Measurements from ENCODE around the gene NPC1.
"Not testable (repeated sequence)": the region's sequence is repeated elsewhere in the genome, so short reads cannot be mapped to it uniquely, and the experiment has no call there.

Gene NPC1

DNA sequence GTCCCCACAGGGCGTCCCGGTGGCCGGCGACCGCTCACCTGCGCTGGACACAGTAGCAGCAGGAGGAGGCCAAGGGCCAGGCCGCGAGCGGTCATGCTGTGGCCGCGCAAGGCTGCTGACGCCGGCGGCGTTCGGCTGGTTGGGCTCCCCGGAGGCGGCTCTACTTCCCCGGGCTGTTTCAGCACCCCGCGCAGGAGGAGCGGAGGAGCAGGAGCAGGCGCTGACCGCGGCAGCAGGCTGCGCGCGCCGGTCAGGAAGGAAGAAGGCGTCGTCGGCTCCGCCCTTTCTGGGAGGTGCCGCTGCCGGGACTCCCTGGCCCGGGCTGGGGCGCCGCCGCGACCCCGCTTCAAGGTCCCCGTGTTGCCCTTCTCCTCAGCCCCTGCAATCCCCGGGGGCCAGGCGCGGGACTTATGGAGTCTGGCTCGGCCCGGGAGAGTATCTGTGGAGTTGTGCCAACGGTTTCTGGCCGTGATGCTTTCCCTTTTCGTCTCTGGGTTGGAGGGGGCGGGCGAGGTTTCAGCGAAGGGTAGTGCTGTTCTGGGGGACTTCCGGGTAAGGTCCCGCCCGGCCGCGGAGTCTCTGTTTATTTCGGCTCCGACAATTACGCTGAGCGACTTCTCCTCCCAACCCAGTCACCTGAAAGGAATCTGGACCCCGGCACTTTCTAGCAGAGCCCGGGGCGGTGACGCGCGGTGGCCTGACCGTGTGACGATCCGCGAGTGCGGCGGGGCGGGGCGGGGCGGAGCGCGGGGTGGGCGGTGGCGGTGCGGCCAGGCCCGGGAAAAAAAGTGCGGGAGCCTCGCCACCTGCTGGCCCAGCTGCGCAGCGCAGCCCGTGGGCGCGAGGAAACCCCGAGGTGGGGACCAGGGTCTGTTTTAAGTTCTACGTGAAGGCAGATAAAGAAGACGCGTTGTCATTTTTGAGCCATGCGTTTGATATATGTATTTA, at the start of gene NPC1:
Gene NPC1 (minus strand): TSS at position 258 of the 948 bp plus-strand sequence. CDS start 163 bp downstream, at position 95.
- DNase-seq (ENCODE audit: low read depth in 2 of 2), result peak; percentile 86 to 88

DNA sequence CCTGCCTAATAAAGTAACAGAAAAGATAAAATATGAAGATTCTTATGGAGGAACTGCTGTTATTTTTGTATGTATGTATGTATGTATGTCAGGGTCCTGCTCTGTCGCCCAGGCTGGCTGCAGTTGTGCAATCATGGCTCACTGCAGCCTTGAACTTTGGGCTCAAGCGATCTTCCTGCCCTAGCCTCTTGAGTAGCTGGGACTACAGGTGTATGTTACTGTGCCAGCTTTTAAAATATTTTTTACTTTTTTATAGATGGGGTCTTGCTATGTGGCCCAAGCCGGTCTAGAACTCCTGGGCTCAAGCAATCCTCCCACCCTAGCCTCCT, 49.7 kb upstream of the NPC1 start:
- DNase-seq (ENCODE audit: low read depth in 2 of 2), result no peak

DNA sequence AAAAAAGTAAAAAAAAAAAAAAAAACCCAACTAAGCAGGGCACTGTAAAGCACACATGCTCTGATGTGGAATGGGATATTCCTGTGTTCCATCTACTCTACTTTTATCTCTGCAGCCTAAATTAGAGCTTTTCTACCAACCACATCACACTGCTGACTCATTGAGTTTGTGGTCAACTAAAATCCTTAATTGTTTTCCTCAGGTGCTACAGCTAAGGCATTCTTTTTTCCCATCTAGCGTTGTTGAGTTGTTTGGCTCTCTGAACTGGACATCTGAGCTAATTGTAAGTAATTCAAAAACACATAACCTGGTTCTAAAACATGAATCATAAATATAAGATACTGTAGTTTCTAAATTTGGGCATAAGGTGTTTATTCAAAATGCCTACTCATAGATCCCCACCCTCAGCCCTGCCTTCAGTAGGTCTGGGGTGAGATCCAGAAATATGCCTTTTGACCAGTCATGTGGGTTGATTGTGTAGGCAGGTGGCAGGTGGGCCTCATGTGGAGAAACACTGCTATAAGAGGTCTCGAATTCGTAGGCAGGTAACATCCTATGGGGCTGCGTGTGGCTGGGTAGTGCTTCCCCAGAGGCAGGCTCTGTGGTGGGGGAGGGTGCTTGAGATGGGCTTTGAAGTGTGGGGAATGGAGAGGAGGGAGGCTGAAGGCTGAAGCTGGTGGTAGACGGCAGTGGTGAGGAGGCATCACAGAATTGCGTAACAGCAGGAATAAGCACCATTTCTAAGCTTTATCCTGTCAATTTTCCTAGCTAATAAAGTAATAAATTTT, 49.2 kb upstream of the NPC1 start:
- no peak for DNase-seq (ENCODE audit: low read depth in 2 of 2)

DNA sequence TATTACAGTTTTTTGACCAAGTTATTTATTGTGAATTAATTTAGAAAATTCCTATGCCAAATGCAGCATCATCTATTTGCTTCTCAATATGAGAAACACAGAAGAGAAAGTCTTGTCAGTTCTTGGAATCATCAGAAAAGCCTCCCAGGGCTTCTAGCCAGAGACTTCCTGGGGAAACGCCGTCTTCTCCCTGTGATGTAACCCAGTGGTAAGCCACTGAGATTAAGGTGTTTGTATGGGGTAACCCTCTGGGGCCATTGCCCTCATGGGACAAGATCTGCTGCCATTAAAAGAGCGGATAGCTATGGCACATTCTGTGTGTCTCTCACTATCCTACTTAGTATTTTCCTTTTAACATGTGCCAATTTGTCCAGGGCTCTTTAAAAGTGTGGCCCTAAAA, 48.4 kb upstream of the NPC1 start:
- DNase-seq (ENCODE audit: low read depth in 2 of 2), result no peak

DNA sequence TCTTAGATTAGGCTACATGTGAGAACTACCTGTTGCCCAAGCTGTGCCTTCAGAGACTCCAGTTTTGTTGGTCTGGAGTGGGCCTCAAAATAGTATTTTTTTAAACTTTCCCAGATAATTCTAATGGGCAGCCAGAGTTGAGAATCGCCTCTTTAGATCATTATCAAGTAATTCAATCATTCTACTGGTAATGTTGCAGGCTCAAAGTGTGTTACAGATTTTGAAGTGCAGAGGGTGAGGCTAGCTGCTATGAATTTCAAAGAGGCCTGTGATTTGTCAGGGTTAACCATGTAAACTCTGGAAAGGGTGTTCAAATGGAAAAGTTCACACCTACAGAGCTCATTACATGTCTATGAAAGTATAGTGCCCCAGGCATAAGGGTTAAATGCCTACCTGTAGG, 46.3 kb upstream of the NPC1 start:
- no peak for DNase-seq (ENCODE audit: low read depth in 2 of 2)

DNA sequence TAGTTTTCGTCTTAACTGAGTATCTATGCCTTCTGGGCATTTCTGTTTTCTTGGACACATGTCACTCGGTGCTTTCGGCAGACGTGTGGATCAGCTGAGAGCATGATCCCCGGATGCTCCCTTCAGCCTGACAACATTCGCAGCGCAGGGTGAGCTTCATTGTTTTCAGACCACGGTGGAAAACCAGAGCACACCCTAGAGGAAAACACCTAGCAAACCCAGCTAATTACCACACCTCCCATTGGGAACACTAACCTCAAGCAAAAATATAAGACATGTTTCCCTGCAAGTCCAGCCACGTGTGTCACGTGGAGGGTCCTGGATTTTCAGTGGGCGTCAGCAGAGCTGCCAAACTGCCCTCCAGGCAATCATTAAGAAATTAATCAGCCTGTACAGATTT, 45.4 kb upstream of the NPC1 start:
- no peak for DNase-seq (ENCODE audit: low read depth in 2 of 2)

DNA sequence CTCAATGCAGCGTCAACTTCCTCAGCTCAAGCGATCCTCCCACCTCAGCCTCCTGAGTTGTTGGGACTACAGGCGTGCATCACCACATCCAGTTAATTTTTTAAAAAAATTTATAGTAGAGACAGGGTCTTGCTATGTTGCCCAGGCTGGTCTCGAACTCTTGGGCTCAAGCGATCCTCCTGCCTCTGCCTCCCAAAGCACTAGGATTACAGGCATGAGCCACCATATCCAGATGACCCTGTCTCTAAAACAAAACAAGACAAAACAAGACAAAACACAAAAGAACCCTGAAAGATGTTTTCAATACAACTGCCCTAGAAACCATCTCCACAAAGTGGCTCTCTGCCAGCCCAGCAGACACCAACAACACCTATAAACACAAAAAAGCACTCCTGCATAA, 45.0 kb upstream of the NPC1 start:
- no peak for DNase-seq (ENCODE audit: low read depth in 2 of 2)

DNA sequence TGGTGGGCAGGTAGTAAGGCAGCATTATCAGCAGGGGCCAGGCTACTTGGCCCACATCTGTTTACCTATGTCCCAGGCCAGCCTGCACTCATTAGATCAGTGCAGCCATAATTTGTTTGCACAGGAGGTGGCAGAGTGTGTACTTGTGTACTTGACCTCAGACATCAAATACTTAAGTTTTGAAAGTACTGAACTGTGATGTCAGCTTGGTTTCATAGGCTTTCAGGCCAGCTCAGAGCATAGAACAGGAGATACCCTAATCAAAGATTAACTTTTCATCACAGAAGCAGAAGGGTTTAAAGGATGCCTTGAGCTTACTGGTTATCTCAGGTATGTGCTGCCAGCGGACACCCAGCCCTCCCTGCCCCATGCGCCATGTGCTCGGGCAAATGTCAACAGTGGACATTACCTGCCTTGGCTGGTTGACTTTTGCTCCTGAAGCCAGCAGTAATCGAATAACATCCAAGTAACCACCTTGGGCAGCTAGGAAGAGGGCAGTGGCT, 43.2 kb upstream of the NPC1 start:
- DNase-seq (ENCODE audit: low read depth in 2 of 2), result no peak

DNA sequence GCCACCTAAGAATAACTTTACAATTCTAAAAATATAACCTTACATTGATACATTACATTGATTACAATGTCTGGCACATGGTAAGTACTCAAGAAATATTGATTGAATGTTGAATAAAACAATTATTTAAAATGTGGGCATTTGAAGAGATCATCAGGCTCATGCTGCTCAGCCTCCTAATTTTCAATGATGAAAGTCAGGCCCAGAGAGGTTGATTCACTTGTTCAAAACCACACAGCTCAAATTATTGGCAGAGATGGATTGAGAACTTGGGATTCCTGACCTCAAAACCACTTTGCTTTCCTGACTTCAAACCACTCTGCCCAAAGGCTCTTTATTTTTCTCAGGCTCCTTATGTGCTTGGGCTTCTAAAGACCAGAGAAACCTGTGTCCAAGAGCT, 41.7 kb upstream of the NPC1 start:
- DNase-seq (ENCODE audit: low read depth in 2 of 2), result no peak

DNA sequence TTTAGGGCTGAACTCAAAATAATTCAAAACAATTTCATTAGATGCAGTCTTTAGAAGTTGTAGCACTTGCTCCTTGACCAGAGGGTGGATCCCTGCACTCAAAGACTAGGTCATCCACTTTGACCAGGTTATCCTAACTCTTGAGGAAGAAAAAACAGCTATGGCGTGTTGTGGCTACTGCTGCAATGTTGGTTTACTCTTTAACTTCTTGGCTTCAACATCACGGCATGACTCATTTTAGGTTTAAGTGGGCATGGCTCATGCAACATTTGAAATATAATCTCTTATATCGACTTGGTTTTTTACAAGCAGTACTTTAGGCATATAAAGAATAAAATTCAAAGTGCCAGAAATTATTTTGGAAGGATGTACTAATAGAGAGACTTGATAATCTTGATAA, 41.0 kb upstream of the NPC1 start:
- DNase-seq (ENCODE audit: low read depth in 2 of 2), result no peak

DNA sequence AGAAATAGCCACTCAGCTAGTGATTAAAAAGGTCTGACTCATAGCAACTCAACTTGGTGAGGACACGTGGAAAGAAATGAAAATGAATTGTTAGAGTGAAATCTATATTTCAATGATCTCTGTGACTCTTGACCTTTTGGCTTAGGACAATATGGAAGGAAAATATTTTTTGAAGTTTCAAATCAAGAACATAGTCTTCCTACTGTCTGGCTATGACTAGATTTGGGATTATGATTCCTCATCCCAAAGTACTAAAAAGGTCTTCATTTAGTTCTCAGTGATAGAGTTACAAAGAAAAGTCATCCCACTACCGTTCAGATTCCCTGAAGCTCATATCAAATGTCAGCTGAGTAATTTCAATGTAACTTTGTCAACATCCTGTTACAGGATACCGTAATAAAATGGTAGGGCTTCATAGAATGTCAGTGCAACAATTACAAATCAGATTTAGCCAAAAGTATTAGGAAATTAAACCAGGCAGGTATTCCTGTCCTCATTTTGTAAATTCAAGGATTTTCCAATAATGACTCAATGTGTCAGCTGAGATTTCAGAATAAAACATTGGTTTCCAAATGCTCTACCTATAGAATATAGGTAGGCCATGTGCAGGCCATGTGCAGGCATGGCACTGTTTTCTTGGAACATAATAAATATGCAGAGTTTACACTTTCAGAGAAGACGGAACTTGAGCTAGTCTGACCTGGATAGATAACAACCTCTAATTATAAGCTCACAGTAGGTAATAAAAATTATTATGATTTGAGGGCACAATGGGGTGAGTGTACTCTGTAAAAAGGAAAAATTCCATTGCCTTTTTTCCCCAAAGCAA, 40.4 kb upstream of the NPC1 start:
- DNase-seq (ENCODE audit: low read depth in 2 of 2), result no peak

DNA sequence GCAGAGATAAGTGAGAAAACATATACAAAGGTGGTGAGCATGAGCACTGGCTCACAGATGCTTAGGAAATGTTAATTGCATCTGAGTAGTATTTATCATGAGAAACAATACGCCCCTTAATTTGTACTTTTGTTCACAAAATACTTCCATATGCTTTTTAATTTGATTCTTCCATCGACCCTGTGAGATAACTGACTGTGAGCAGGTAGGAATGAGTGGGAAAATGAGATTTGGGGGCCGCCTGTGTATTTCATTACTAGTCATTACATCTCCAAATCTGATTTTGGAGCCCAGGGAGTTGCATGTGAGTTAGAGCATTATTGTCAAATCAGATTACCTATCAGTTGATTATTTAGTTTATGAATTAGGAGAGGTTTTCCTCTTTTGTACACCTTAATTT, 36.7 kb upstream of the NPC1 start:
- no peak for DNase-seq (ENCODE audit: low read depth in 2 of 2)

DNA sequence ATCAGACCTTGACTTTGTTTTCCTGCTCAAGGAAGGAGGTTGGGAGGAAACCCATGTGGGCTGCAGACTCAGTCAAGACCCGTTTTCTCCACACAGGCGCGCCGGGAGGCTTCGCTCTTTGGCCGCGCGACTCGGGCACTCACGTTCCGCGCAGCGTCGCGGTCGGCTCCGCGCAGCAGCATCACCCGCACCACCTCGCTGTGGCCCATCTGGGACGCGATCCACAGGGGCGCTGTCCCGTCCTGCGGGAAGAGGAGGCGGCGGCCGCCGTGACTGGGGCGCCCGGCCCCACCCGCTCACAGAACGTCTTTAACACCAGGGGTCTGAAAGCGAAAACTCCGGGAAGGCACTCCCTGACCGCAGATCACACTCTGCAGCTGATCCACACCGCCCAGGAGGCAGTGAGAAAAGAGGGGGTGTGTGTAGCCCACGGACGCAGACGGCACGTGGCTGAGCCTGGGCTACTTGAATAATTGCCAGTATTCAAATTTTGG, 33.1 kb upstream of the NPC1 start:
- DNase-seq (ENCODE audit: low read depth in 2 of 2), result peak in 1 of 2 donors; percentile 1

DNA sequence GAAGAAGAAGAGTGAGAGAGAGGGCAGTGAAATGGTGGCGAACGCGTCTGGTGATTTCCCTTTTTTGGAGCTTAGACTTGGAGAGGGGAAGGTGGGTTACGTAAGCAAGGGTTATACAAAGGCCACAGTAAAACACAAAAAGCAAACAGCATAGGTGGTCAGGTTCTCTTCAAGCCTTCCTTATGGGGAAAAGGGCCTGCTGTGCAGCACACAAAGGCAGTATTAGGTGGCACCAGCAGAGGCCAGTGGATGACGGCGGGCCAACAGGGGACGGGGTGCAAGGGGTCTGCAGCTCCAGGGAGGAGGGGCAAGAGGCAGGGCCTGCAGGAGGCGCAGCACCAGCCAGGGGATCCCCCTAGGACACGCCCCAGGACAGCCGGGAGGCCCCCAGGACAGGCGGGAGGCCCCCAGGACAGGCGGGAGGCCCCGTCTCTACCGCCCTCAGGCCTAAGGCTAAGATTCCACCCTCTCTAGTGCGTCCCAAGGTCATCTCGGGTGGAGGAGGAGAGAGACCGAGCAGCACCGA, 32.6 kb upstream of the NPC1 start:
- no peak for DNase-seq (ENCODE audit: low read depth in 2 of 2)

DNA sequence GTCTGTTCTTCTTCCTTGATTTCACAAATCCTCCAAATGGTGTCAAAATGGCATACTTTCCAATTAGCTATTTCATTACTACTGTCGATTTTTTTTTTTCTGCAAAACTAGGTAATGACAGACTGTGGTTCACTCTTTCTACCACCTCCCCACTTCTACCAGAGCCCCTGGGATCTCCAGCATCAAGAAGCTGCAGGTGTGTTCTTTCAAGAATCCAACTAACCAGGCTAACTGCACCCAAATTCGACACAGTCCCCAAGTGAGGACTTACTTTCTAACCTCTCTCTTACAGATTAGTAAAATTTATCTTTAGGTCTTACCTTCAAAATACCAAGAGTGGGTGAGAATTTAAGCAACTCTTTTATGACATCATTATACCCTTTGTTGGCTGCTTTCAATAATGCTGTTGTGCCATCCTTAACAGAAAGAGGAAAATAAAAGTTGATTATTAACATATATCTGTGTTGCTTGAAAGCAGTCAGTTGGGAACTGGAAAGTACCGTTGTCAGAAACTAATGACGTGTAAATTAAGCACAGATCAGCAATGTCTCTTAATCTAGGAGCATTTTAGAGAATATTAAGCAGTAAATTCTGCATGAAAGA, 31.2 kb upstream of the NPC1 start:
- DNase-seq (ENCODE audit: low read depth in 2 of 2), result no peak

DNA sequence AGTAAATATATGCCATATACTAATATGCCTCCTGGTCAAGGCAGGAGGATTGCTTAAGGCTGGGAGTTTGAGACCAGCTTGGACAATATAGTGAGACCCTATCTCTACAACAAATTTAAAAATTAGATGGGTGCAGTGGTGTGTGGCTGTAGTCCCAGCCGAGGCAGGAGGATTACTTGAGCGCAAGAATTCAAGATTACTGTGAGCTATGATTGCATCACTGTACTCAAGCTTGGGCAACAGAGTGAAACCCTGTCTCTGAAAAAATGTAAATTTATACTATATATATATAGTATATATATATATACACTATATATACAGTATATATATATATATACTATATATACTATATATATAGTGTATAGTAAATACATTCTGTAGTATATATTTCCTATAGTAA, 30.0 kb upstream of the NPC1 start:
- DNase-seq (ENCODE audit: low read depth in 2 of 2), result no peak

DNA sequence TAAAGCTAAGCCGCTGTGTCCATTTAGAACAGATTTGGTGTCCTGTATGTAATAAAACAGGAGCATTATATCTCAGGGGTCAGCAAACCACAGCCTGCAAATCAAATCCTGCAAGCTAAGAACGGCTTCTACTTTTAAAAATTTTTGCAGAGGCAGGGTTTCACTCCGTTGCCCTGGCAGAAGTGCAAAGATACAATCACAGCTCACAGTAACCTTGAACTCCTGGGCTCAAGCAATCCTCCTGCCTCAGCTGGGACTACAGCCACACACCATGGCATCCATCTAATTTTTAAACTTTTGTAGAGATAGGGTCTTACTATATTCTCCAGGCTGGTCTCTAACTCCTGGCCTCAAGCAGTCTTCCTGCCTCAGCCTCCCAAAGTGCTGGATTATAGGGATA, 28.6 kb upstream of the NPC1 start:
- no peak for DNase-seq (ENCODE audit: low read depth in 2 of 2)

DNA sequence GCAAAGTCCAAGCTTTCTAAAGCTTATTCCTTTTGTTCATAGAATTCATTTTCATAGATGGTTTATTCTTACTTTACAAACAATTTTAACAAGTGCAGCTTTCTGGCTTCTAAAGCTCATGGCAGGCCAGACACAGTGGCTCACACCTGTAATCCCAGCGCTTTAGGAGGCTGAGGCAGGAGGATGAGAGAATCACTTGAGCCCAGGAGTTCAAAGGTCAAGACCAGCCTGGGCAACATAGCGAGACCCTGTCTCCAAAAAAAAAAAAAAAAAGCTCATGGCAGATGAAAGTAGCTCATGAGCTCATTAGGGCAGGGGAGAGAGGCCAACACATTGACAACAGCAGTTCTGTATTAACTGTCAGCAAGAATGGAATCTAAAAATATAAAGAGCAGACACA, 28.1 kb upstream of the NPC1 start:
- no peak for DNase-seq (ENCODE audit: low read depth in 2 of 2)

DNA sequence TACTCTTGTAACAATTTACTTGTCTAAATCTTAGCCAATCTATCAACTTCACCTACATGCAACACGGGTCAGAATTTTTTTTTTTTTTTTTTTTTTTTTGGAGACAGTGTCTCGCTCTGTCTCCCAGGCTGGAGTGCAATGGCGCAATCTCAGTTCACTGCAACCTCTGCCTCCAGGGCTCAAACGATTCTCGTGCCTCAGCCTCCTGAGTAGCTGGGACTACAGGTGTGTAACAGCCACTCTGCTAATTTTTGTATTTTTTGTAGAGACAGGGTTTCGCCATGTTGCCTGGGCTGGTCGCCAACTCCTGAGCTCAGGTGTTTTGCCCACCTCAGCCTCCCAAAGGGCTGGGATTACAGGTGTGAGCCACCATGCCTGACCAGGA, 26.8 kb upstream of the NPC1 start:
- DNase-seq (ENCODE audit: low read depth in 2 of 2), result not testable (repeated sequence)

DNA sequence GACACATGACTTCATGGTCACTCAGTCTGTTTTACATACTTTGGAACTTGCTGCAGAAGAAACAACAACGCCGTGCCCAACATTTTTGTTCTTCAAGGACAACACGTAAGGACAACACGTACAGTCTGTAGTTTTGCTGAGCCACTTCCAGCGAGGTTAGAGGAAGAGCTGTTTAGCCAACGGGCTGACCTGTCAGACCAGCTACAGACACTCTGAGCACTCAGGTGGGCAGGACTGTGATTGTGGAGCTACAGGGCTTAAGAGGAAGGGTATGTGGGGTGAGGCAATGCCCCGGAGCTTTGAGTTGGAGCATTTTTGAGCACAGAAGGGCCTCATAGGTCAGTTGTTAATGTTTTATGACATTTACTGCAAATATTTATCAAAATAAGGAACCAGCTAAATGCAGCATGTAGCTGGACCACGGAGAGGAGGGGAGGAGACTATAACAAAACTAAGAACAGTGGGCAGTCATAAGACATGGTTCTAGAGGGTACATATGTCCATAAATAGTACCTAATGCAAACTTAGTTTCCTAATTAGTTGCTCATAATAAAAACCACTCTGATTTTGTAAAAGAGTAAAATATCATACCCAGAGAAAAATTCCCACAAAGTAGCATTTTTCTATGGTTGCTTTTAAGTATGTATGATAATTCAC, 26.3 kb upstream of the NPC1 start:
- DNase-seq (ENCODE audit: low read depth in 2 of 2), result no peak
